ENCODE results near the gene CTRB1. TPM values are rescaled to one million over a fixed set of nuclear protein-coding genes. Genes with fewer than 3 reads are reported as not detected.

Gene CTRB1
- total and polyA plus RNA-seq, 2 of the 13 experiments (the other 11 are each of a cell fraction or from before 2014, with no cell fraction given) = not detected

GRCh38 chr16:75262800-75263127 is 44.0 kb downstream of the CTRB1 start (continued):
- no peak for TF ChIP-seq ZFX (CRISPR knock-in tag; IDR thresholded peaks at IDR 0.05; ENCODE audit: low read depth)
- TF ChIP-seq ELF3 (CRISPR knock-in tag; IDR thresholded peaks at IDR 0.05) = no peak
- TF ChIP-seq KDM5A (IDR thresholded peaks at IDR 0.05; ENCODE audit: borderline replicate concordance, low read length) = no peak
- TF ChIP-seq AGO2 (optimal IDR thresholded peaks at IDR 0.05; ENCODE audit: low read depth, low read length) = peak; percentile 42
- no peak for TF ChIP-seq PBX2 (CRISPR knock-in tag; IDR thresholded peaks at IDR 0.05)
- TF ChIP-seq CREB3 (CRISPR knock-in tag; IDR thresholded peaks at IDR 0.05) = no peak
- no peak for TF ChIP-seq ZBTB44 (CRISPR knock-in tag; IDR thresholded peaks at IDR 0.05)
- no peak for TF ChIP-seq PTBP1 (IDR thresholded peaks at IDR 0.05; ENCODE audit: low read depth, low read length, poor library complexity, severe bottlenecking)
- no peak for TF ChIP-seq ZNF75D (CRISPR knock-in tag; IDR thresholded peaks at IDR 0.05; ENCODE audit: borderline replicate concordance)
- TF ChIP-seq THYN1 (CRISPR knock-in tag; IDR thresholded peaks at IDR 0.05; ENCODE audit: borderline replicate concordance, low read depth) = no peak
- TF ChIP-seq RERE (CRISPR knock-in tag; IDR thresholded peaks at IDR 0.05; ENCODE audit: low read depth) = no peak
- no peak for TF ChIP-seq ZBTB34 (CRISPR knock-in tag; IDR thresholded peaks at IDR 0.05)
- no peak for TF ChIP-seq ZNF614 (CRISPR knock-in tag; IDR thresholded peaks at IDR 0.05; ENCODE audit: borderline replicate concordance)
- no peak for TF ChIP-seq TBX2 (CRISPR knock-in tag; IDR thresholded peaks at IDR 0.05; ENCODE audit: borderline replicate concordance)
- TF ChIP-seq ZNF775 (CRISPR knock-in tag; IDR thresholded peaks at IDR 0.05; ENCODE audit: borderline replicate concordance) = no peak
- TF ChIP-seq HOXA3 (CRISPR knock-in tag; IDR thresholded peaks at IDR 0.05) = peak; percentile 9; the same call in 1 of the 2 replicates
- no peak for TF ChIP-seq ZNF761 (CRISPR knock-in tag; conservative IDR thresholded peaks at IDR 0.05)
- TF ChIP-seq ZNF383 (CRISPR knock-in tag; IDR thresholded peaks at IDR 0.05; ENCODE audit: borderline replicate concordance) = no peak
- TF ChIP-seq NR3C1 (CRISPR knock-in tag; IDR thresholded peaks at IDR 0.05) = no peak
